Glomerular endothelial cell (primary cell): Measurements from ENCODE around the gene DOLPP1. TPM values are rescaled to one million over a fixed set of nuclear protein-coding genes. Genes with fewer than 3 reads are reported as not detected.

Experiments
- DNase-seq: peaks from one replicate; pipeline ENCODE4 v3.0.0-alpha.2; 2011; ENCODE audit warnings: low read depth, low spot score; ENCODE audit errors: extremely low read depth
- total RNA-seq: library from RNA; depleted of rRNA; stranded (reverse); fragments of >200 nt; gene quantifications from 2 replicates; pipeline ENCODE4 v1.2.3, GENCODE V29; 2015

DOLPP1 gene, protein sequence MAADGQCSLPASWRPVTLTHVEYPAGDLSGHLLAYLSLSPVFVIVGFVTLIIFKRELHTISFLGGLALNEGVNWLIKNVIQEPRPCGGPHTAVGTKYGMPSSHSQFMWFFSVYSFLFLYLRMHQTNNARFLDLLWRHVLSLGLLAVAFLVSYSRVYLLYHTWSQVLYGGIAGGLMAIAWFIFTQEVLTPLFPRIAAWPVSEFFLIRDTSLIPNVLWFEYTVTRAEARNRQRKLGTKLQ
- 13.8 and 15.6 TPM in 2 replicates for total RNA-seq

DNA sequence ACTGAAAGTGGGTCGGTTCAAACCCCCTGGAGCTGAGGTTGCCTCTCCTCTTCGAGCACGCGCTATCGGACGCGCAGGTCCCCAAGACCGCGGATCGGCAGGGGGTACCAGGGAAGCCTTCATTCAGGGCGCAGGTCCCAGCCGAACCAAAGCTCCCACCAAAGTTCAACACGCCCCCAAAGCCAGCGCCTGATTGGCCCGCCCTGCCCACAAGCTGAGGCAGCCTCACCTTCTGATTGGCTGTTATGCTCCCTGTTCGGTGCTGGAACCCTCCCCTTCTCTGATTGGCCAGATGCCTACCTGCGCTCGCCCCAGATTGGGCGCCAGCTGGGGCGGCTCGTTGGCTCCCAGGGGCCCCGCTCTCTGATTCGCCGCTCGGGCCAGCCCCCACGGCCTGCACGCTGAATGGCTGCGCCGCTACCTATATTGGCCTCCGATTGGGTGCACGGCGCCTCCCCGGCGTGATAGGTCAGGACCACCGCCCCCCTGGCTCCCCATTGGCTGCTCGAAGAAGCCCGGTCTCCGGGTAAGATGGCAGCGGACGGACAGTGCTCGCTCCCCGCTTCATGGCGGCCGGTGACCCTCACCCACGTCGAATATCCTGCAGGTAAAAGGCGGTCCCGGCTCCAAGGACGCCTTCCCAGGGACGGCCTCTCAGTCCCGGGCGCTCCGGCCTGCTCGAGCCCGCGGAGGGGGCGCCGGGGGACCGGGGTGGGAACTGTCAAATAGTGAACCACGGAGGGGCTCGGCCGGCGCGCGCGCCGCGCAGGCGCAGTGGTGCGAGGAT is at the start of gene DOLPP1:
Gene DOLPP1, plus strand, starts transcription at position 511 of the 787 bp plus-strand sequence. Its CDS starts 21 bp downstream, at position 532.
- peak; percentile 87 for DNase-seq

DNA sequence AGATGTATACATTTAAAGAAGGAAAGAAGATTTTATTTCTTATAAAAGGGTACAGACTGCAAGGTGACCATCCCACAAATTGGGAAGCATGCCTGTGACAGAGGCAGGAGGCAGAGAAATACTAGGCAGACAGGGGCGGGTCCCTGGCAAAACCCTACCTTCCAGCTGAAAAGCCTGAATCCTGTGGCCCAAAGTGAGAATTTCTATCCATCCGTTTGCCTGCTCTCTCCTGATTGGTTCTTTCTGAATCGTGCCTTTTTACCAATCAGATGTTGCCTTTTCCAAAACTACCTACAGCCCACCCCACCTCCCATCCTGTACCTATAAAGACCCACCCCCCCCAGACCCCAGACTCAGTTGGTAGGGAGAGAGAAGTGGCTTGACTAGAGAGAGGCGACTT is 49.4 kb upstream of the DOLPP1 start:
- no peak for DNase-seq

DNA sequence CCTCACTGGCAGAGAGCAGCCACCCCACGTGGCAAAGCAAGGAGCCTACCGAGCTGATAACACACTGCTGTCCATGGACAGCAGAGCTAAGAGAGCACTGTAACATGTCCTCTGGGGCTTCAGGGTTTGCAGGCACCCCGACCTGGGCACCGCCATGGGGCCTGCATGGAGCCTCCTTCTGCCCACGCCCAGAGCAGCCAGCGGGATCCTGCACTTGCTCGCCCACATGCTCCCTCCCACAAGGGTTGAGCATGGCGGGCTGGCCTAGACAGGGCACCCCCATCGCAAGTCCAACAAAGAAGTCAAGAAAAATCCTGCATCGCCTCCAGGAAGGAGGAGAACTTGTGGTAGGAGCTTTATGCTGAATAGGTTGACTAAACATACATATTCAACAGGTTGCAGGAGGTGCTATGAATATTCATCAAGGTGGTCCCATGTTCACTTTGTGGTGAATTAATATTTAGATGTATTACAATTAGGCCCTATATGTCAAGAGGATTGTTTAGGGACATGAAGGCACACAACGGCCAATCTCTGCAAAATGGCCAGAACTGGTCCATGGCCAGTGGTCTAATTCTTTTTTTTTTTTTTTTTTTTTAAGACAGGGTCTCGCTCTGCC is 48.3 kb upstream of the DOLPP1 start:
- no peak for DNase-seq

DNA sequence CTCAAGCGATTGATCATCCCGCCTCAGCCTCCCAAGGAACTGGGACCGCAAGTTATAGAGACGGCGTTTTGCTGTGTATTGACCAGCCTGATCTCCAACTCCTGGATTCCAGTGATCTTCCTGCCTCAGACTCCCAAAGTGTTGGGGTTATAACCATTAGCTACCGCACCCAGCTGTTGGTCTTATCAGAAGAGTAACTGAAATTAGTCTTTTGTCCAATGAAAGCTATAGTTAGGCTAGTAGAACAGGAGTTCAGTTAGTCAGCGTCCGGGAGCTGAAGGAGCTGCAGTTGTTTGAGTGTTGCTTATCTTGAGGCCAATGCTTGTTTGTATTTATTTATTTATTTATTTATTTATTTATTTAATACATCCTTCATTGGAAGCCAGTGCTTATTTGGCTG is 47.7 kb upstream of the DOLPP1 start:
- no peak for DNase-seq

DNA sequence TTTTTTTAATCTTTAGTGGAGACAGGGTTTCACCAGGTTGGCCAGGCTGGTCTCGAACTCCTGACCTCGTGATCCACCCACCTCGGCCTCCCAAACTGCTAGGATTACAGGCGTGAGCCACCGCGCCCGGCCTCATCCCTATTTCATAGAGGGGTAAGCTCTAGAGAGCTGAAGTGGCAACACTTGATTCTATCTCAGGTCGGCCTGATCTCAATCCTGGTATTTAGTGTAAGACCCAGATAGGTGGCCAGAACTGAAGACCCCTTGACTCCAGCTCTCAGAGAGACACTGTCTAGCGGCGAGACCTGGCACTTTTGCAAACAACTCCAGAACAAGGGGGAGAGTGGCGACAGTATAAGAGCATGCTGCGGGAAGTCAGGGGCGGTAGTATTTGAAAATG is 45.1 kb upstream of the DOLPP1 start:
- DNase-seq: peak; percentile 2

DNA sequence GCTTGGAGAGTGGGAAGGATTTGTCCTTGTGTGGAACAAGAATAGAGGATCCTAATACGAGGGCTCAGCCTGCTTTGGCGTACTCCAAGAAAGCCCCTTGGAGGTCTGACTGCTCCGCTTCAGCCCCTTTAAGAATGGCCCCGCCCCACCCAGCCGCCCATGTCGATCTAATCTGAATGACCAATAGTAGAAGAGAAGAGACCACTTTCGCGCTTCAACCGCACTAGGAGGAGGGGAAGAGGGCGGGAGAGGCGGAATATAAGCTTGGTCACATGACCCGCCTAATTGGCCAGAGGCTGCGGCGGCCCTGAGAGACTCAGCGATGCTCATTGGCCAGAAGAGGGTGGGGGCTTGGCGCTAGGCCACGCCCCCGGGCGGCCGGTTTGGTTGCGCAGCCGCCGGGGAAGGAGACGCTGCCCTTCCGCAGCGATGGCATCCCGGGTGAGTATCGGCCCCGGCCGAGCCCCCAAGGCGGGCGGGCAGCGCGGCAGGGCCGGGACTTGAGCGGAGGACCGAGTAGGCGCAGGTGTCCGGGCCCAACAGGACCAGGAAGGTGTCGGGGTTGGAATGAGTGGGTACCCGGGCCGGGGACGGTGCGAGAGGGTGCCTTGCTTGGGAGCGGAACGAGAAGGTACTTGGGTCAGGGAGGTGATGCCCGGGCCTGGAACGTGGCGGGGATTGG is 44.5 kb upstream of the DOLPP1 start, which contains the start of gene MIGA2:
Gene MIGA2, plus strand, starts transcription at position 386 of the 682 bp plus-strand sequence. CDS start 3,969 bp downstream, outside the sequence.
- peak; percentile 80 for DNase-seq

DNA sequence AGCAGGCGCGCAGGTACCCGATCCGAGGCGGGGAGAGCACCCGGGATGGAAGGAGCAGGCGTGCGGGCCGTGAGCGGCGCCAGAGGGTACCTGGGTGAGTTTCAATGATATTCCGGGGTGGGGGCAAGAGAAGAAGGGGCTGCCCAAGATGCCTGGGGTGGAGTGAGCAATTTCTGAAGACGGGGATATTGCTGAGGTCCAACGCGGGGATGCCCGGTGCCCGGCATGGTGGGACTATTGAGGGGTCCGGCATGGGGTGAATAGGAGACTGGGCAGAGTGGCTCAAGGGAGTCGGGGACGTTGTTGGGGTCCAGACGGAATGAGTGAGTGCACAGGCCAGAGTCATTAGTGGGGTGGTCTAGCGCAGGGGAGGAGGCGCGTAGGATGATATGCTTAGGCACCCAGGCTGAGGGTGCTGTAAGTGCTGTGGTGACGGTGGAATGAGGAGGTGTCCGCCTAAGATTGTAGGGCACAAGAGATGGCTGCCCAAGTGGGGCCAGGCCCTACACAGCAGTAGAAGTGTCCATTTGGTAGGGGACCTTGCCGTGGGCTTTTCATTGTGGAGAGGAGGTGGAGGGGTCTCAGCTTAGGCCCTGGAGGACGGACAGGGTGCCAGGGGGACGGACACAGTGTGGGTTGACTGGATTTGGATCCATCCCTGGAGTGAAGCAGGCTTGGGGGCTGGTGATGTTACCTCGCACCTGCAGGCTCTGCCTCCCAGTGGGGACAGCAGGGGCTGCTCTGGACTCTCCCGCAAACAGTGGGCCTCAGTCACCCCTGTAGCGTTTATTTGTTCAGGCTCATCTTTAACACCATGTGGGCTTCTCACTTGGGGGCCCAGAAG is 43.8 kb upstream of the DOLPP1 start:
- no peak for DNase-seq

DNA sequence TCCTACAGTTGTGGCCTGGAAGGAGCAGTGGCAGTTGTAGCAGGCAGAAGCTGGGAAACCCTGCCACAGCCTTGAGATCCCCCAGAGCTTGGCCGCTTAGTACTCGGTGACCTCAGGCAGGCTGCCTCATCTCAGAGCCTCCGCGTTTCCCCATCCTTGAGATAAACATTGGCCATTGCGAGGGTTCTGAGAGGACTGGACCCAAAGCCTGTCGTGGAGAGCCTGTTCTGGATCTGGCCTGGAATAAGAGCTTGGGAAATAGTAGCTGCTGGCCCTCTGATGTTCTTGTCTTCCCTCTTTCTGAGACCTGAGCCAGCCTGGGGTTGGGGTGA is 43.2 kb upstream of the DOLPP1 start:
- no peak for DNase-seq

DNA sequence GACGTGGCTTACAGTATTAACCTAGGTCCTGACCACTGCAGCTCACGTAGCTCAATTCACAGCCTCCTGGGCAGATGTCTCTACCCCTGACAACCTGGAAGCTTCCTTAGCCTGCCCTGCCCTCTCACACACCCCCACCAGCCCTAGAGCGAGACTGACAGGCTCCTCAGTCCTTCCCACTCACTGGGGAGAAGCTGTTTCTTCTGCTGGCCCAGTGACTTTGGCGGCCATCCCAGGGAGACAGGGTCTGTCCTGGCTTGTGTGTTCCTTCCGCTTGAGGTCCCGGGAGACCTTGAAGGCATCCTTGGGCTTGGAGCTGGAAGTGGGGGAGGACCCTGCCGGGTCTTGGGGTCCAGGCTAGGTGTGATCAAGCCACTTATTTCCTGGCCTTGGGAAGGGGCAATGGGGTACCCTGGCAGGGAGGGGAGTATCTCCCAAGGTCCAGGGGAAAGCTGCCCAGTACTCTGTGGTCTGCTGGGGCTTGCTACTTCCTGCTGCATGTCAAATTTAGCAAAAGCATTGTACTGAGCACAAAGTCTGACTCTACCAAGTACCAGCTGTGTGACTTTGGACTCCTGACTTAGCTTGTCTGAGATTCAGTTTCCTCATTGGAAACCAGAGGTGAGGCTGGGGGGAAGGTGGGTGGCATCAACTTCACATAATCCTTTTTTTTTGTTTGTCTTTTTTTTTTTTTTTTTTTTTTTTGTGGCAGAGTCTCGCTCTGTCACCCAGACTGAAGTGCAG is 42.6 kb upstream of the DOLPP1 start:
- no peak for DNase-seq

DNA sequence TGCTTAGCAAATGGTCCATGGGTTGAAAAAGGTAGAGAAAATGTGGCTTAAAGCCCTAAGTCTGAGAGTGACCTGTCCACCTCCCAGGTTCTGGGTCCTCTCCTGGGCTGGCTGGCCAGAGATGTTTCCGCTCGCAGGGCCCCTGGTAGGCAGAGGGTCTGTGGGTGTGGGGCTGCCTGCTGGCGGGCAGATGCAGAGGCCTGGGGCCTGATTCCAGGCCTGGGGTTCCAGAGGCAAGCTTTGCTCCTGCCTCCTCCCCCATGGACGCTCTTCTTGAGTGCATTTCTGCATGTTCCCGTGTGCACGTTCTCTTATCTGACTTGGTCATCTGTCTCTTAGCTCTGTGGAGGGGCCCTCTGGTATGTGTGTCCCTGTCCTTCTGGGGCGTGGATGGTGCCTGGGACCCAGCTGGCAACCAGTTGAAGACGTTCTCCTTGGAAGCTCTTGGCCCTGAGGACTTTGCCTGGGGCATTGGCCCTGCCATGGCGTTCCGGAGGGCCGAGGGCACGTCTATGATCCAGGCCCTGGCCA is 40.7 kb upstream of the DOLPP1 start:
- no peak for DNase-seq

DNA sequence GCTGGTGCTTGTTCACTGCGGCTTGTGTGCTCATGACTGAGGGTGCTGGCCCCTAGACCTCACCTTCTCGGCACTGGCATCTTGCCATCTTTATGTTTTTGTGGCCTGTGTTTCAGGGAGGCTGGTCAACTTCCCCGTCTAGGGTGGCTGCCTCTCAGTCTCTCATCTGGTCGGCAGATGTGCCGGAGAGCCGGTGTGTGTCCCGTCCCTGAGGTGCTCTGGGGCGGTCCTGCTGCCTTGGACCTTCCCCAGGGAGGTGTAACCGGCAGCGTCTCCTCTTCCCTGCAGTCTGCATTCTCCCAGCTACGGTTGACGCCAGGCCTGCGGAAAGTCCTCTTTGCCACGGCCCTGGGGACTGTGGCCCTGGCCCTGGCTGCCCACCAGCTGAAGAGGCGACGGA is 38.9 kb upstream of the DOLPP1 start:
- no peak for DNase-seq

DNA sequence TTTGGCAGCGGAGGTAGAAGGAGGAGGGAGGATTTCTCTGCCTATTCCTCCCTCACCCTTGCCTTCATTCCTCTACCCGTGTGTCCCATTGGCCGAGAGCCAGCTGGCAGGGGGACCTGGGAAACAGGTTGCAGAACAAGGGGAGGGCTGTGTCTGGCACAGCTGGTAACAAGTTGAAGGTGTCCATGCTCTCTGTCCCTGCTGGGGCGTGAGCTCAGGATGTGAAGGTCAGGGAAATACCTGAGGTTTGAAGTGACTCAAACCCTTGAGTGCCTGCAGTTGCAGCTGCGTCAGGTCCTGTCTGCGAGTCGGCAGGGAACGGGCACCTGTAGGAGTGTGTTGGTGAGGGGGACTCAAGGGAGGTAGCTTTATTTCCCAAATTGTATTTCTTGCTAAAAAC is 28.3 kb upstream of the DOLPP1 start:
- no peak for DNase-seq

DNA sequence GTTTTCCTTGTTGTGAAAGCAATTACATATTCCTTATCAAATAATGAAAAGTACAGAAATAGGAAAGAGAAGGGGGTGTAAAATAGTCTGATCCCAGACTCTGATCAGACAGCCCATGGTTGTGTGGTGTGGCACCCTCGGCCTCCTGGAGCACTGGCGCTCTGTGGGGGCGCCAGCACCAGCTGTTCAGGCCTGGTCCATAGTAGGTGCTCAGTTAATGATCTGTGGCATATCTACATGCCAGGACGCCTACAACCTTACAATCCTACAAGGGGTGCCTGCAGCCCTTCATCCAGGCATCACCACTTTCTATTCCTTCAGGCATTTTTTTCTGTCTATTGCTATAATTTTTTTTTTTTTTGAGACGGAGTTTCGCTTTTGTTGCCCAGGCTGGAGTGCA is 27.9 kb upstream of the DOLPP1 start:
- no peak for DNase-seq

DNA sequence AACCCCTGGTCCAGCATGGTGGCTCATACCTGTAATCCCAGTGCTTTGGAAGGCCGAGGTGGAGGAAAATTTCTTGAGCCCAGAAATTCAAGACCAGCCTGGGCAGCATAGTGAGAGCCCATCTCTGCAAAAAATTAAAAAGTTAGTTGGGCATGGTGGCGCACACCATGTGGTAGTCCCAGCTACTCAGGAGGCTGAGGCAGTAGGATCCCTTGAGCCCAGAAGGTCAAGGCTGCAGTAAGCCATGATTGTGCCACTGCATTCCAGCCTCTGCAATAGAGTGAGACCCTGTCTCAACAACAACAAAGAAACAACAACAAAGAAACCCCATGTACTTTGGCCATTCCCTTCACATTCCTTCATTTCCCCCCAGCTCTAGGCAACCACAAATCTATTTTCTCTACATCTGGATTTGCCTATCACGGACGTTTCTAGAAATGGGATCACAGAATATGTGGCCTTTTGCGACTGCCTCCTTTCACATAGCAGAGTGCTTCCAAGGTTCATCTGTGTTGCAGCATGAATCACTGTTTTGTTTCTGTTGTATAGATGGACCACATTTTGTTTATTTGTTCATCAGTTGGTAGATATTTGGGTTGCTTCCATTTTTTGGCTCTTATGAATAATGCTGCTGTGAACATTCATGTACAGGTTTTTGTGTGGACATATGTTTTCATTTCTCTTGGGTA is 26.6 kb upstream of the DOLPP1 start:
- no peak for DNase-seq

DNA sequence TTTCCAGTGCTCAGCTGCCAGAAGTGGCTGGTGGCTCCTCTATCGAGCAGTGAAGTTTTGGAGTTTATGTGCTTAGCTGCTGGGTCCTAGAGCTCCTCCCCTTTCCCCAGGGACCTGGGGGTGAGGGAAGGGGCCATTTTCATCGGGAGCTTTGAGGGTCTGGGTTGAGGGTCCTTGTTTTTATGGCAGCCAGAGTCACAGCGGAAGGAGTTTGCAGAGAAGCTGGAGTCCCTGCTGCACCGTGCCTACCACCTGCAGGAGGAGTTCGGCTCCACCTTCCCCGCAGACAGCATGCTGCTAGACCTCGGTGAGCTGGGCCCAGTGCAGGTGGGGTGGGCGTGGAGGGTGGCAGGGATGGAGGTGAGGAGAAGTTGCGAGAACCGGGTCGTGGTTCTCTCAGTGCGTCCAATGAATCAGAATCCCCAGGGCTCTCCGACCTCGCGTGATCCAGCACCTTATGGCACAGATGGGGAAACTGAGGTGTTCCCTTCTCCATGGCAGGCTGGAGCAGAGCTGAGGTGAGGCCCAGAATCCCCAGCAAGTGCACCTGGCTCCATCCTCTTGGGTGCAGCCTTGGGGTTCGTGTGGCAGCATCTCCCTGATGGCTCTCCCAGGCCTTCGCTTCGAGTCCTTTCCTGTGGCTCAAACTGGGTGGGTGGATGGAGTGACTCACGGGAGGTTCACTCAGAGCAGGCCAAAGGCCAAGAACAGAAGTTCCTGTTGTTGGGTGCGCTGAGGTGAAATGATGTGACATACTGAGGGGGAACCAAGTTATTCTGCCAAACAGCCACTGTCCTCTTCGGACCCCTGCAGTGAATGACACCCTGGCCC is 21.7 kb upstream of the DOLPP1 start:
- DNase-seq: no peak

DNA sequence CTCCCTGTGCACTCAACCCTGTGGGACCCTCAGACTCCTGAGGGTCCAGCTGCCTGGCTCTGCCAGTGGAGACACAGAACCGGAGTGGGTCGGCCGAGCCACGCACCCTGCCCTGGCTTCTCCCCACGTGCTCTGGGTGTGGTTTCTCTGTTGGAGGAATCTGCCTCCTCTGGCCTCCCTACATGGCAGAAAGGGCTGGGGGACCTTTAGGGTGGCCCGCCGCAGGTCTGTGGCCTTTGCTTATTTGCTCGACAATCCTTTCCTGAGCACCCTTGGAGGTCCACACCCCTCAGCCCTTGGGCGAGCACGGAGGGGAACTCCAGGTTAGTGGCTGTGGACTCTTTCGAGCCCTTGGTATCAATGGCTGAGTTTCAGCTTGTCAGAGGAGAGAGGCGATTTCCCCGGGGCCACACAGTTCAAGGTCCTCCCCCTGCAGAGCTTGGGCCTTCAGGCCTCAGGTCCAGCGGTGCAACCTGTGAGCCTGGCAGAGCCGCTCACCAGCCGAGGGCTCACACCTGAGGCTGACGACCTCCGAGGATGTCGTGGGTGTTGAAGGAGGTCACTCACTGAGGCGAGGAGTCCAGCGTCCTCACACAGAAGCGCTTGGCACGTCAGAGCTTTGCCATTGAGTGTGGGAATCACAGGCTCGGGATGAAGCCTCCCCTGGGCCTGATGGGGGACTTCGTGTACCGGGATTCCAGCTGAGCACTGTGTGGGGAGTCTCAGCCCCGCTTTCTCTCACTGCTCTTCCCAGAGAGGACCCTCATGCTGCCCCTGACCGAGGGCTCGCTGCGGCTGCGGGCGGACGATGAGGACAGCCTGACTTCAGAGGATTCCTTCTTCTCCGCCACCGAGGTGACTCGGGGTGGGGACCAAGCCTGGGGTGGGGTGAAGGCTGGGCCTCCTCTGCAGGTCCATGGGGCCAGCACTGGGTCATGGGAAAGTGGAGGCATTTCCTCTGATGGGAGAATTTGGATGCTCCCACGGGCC is 20.8 kb upstream of the DOLPP1 start:
- no peak for DNase-seq

DNA sequence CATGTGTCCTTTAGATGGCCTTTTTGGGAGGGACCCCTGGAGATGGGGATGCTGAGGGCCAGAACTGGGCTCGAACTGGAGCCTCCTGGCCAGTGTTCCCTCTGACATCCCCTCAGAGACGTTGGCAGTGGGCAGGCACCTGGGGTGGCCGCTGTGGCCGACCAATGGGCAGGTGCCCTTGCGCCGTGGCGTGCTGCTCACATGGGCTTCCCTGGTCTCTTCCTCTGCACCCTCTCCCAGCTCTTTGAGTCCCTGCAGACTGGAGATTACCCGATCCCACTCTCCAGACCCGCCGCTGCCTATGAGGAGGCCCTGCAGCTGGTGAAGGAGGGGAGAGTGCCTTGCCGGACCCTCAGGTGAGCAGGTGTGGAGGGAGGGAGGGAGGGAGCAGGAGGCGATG is 19.9 kb upstream of the DOLPP1 start:
- no peak for DNase-seq
